HepG2 (cell line): ENCODE data around the gene NFE2L2. TPM values are rescaled to one million over a fixed set of nuclear protein-coding genes. Genes with fewer than 3 reads are reported as not detected.

Experiments used
- ATAC-seq: fragments of 200-7000 bp; cut with Tn5 transposase; 3 replicates; pipeline ENCODE4 v1.9.1; 2020; ENCODE audit warnings: mild to moderate bottlenecking, moderate library complexity
- BruUV-seq: library from RNA; stranded (reverse); fragments of 400-500 nt; replicated peaks from 2 replicates; lab custom pipeline; 2021; lab: Mats Ljungman, UMichigan
- CTCF ChIA-PET: fragments of 300-600 bp; formaldehyde crosslinking; extraction: SDS; loops from one replicate; lab custom pipeline; 2021; ENCODE audit warnings: low total read pairs, inconsistent platforms, low intra/inter-chr PET ratio; lab: Yijun Ruan, JAX
- POLR2A ChIA-PET: fragments of 350-600 bp; sonication (Branson Sonifier 250); formaldehyde crosslinking; loops from one replicate; lab custom pipeline; 2020; ENCODE audit warnings: antibody characterized with exemption, inconsistent platforms; lab: Yijun Ruan, JAX
- DNase-seq: peaks from one replicate; pipeline ENCODE4 v3.0.0-alpha.2; 2015; ENCODE audit warnings: low spot score
- FAIRE-seq: peaks from 3 replicates; lab custom pipeline; 2011; peaks lifted over from hg19 to GRCh38; lab: Jason Lieb, UNC
- H2AFZ ChIP-seq: one replicate; pipeline ENCODE4 v1.6.1; 2011; ENCODE audit warnings: low read length, inconsistent platforms
- H3K27ac ChIP-seq: fragments of 300-600 bp; 3 replicates; pipeline ENCODE4 v1.8.0; 2011; ENCODE audit warnings: mixed run types, mild to moderate bottlenecking, mixed read lengths, low read length, inconsistent platforms; ENCODE audit not compliant: insufficient read depth; ENCODE audit errors: extremely low read length
- H3K27me3 ChIP-seq, 2 experiments: fragments of 200-600 bp in 1 of 2; 2 replicates in 1 of 2; 3 replicates in 1 of 2; pipeline versions ENCODE4 v1.6.0 to v1.8.0; 2011; ENCODE audit warnings: low read length in 2 of 2, mild to moderate bottlenecking in 2 of 2, moderate library complexity in 2 of 2, inconsistent platforms in 1 of 2; ENCODE audit not compliant: insufficient read depth in 2 of 2, control insufficient read depth in 1 of 2
- H3K36me3 ChIP-seq, 2 experiments: fragments of 200-600 bp in 1 of 2; replicated peaks in 1 of 2; 2 replicates in 1 of 2; 3 replicates in 1 of 2; pipeline versions ENCODE4 v1.5.1 to v1.8.0; 2011; ENCODE audit warnings: low read length in 2 of 2, inconsistent platforms in 1 of 2; ENCODE audit not compliant: insufficient read depth in 2 of 2, control insufficient read depth in 1 of 2
- H3K4me1 ChIP-seq: 2 replicates; pipeline ENCODE4 v1.5.1; 2012; ENCODE audit warnings: low read length, inconsistent platforms; ENCODE audit not compliant: insufficient read depth
- H3K4me2 ChIP-seq: 2 replicates; pipeline ENCODE4 v1.6.0; 2011; ENCODE audit warnings: low read depth, low read length, inconsistent platforms
- H3K4me3 ChIP-seq, 3 experiments: fragments of 200-600 bp in 1 of 3; sonication (generic), shearing (Covaris generic) in 1 of 3; replicated peaks in 1 of 3; 2 replicates each; pipeline ENCODE4 v1.5.1; 2011 to 2016; ENCODE audit warnings: low read length in 3 of 3, inconsistent platforms in 2 of 3, low read depth in 2 of 3, mild to moderate bottlenecking in 2 of 3, control low read depth in 1 of 3, mixed read lengths in 1 of 3; ENCODE audit not compliant: insufficient read depth in 1 of 3
- H3K79me2 ChIP-seq: one replicate; pipeline ENCODE4 v1.6.1; 2011; ENCODE audit warnings: low read length, inconsistent platforms; ENCODE audit not compliant: insufficient read depth
- H3K9ac ChIP-seq: 2 replicates; pipeline ENCODE4 v1.6.0; 2011; ENCODE audit warnings: mild to moderate bottlenecking, low read depth, low read length, inconsistent platforms; ENCODE audit not compliant: insufficient read depth
- H3K9me3 ChIP-seq: 2 replicates; pipeline ENCODE4 v1.5.1; 2012; ENCODE audit warnings: mild to moderate bottlenecking, low read length
- H4K20me1 ChIP-seq: 2 replicates; pipeline ENCODE4 v1.6.0; 2011; ENCODE audit warnings: inconsistent platforms, mild to moderate bottlenecking, low read length, moderate library complexity; ENCODE audit not compliant: insufficient read depth
- DPF2 ChIP-seq: sonication (generic); formaldehyde crosslinking; IDR thresholded peaks from 2 replicates; pipeline ENCODE4 v1.4.0; 2020; ENCODE audit warnings: mild to moderate bottlenecking, low read depth, missing genetic modification reagents, borderline replicate concordance
- KLF15 ChIP-seq: sonication (generic); formaldehyde crosslinking; IDR thresholded peaks from 2 replicates; pipeline ENCODE4 v1.8.1; 2023; ENCODE audit warnings: borderline replicate concordance, mild to moderate bottlenecking, inconsistent platforms, missing genetic modification reagents, mixed read lengths
- MAFK ChIP-seq, 2 experiments: IDR thresholded peaks in 1 of 2; conservative IDR thresholded peaks in 1 of 2; 2 replicates each; pipeline ENCODE4 v1.6.1; 2011; ENCODE audit warnings: improper control_type of control experiment in 2 of 2, low read length in 2 of 2
- MED1 ChIP-seq: sonication (generic); formaldehyde crosslinking; IDR thresholded peaks from 2 replicates; pipeline ENCODE4 v1.4.0; 2020; ENCODE audit warnings: missing genetic modification reagents
- MTA3 ChIP-seq: sonication (generic); formaldehyde crosslinking; IDR thresholded peaks from 2 replicates; pipeline ENCODE4 v1.4.0; 2020; ENCODE audit warnings: missing genetic modification reagents
- NCOA1 ChIP-seq: sonication (generic); formaldehyde crosslinking; IDR thresholded peaks from 2 replicates; pipeline ENCODE4 v1.9.0; 2021; ENCODE audit warnings: missing genetic modification reagents
- NCOA5 ChIP-seq: sonication (generic); formaldehyde crosslinking; IDR thresholded peaks from 2 replicates; pipeline ENCODE4 v1.4.0; 2020; ENCODE audit warnings: missing genetic modification reagents
- whole genome bisulfite sequencing: methylation state at CpG from one replicate; pipeline ENCODE4 v1.1.6; 2017; ENCODE audit warnings: low lambda C conversion rate; 5-methylcytosine and 5-hydroxymethylcytosine counted together
- in situ Hi-C: cut with HindIII; loops from 2 replicates; pipeline ENCODE4 v1.10.0; 2017; ENCODE audit warnings: low pct_unique_long_range_greater_than_20kb; ENCODE audit not compliant: extremely low pct_ligation_motif_present
- intact Hi-C: fragments of 100-400 bp; cut with micrococcal nuclease; formaldehyde crosslinking; loops from one replicate; pipeline ENCODE4 v1.10.0; 2022; ENCODE audit not compliant: unreplicated experiment
- polyA plus RNA-seq, 8 experiments: library from polyadenylated mRNA; depleted of rRNA in 3 of 8; stranded (reverse) in 7 of 8; unstranded in 1 of 8; fragments of >200 nt; fragmentation: Illumina TruSeq in 4 of 8; extraction: Trizol in 4 of 8; gene quantifications; 2 replicates each; pipeline versions ENCODE4 v1.2.1 to v1.2.3, GENCODE V29; 2011 to 2016; ENCODE audit warnings: low read depth in 4 of 8, missing spikeins in 1 of 8, mixed read lengths in 1 of 8; ENCODE audit not compliant: insufficient read depth in 1 of 8
- total RNA-seq, 5 experiments: library from RNA; depleted of rRNA; stranded (reverse); fragments of >200 nt; fragmentation: Illumina TruSeq; extraction: Trizol; gene quantifications; 2 replicates each; pipeline ENCODE4 v1.2.3, GENCODE V29; 2016; ENCODE audit warnings: low read depth in 1 of 5
- TF ChIP-seq, protein P1 (sequence below): sonication (generic); formaldehyde crosslinking; IDR thresholded peaks from 2 replicates; pipeline ENCODE4 v1.8.1; 2023; ENCODE audit warnings: mild to moderate bottlenecking, missing genetic modification reagents, borderline replicate concordance
- TF ChIP-seq, protein P2 (sequence below), 2 experiments: fragments of 450-650 bp in 1 of 2; sonication (generic) in 1 of 2; formaldehyde crosslinking in 1 of 2; IDR thresholded peaks; 2 replicates each; pipeline versions ENCODE4 v1.6.1 to v1.8.0; 2016 to 2022; ENCODE audit warnings: antibody characterized with exemption in 1 of 2, mild to moderate bottlenecking in 1 of 2, missing genetic modification reagents in 1 of 2
- TF ChIP-seq, protein P3 (sequence below): sonication (generic); formaldehyde crosslinking; IDR thresholded peaks from 2 replicates; pipeline ENCODE4 v1.8.1; 2023; ENCODE audit warnings: mild to moderate bottlenecking, missing genetic modification reagents

NFE2L2 gene
- total and polyA plus RNA-seq, 2 of the 13 experiments (the other 11 are each of a cell fraction or from before 2014, with no cell fraction given): 84.6 to 215 TPM

DNA sequence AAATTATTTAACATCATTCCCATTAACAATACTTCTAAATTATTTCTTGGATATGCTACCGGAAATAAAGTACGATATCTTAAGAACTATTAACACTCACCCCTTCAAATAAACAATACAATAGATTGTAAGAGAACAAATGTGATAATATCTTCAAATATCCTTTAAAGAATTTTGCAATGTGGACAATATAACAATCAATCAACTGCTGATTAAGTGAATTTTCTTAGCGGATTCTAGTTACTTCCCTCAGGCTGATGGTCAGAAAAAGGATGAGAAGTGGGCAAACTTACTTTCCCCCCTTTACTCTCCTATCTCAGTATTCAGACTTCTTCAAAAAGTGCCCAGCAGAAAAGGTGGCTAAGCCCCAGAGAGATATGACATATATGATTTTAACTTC, 10.8 kb downstream of the NFE2L2 start:
- H3K79me2 ChIP-seq: peaks cover 99% of the 10 kb centered on the region
- in situ Hi-C loops (no loop called here), intact Hi-C loops (loop anchor here (1.0 kb wide), 1 partner anchor 12 kb away; no protein-coding TSS in a partner anchor)
- peak overlapping the region; percentile 96 for H3K4me2 ChIP-seq
- DNase-seq: no peak
- no peak overlapping the region for H3K4me3 ChIP-seq
- no peak for ATAC-seq
- no TSS peak for BruUV-seq
- H4K20me1 ChIP-seq: peaks cover 100% of the 10 kb centered on the region
- H3K9ac ChIP-seq: no peak overlapping the region
- FAIRE-seq: no peak
- POLR2A ChIA-PET: interaction anchor here (8.5 kb wide), 1 partner anchor 12 kb away, joined by 96 read pairs; the partner anchor contains the start of gene NFE2L2
- peak overlapping the region; percentile 54 for H3K27ac ChIP-seq
- H2AFZ ChIP-seq: no peak overlapping the region
- H3K27me3 ChIP-seq: no peaks in the 10 kb centered on the region
- H3K36me3 ChIP-seq: peaks cover 12 to 56% of the 10 kb centered on the region in 2 experiments
- WGBS: 85% methylated on average over 3 of the region's 3 CpGs
- CTCF ChIA-PET: interaction anchor here (1.9 kb wide), 1 partner anchor 10 kb away, joined by 10 read pairs; the partner anchor contains the start of gene NFE2L2
- H3K9me3 ChIP-seq: no peaks in the 10 kb centered on the region
- peaks cover 94% of the 10 kb centered on the region for H3K4me1 ChIP-seq
- TF ChIP-seq, protein P1, sequence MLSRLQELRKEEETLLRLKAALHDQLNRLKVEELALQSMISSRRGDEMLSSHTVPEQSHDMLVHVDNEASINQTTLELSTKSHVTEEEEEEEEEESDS: no peak
- no peak for TF ChIP-seq MED1
- TF ChIP-seq MAFK (conservative IDR thresholded peaks at IDR 0.05 in 1 of 2, IDR thresholded peaks at IDR 0.05 in 1 of 2; ENCODE audit: low read length in 2 of 2): peak; percentile 56 to 67
- TF ChIP-seq, protein P2, sequence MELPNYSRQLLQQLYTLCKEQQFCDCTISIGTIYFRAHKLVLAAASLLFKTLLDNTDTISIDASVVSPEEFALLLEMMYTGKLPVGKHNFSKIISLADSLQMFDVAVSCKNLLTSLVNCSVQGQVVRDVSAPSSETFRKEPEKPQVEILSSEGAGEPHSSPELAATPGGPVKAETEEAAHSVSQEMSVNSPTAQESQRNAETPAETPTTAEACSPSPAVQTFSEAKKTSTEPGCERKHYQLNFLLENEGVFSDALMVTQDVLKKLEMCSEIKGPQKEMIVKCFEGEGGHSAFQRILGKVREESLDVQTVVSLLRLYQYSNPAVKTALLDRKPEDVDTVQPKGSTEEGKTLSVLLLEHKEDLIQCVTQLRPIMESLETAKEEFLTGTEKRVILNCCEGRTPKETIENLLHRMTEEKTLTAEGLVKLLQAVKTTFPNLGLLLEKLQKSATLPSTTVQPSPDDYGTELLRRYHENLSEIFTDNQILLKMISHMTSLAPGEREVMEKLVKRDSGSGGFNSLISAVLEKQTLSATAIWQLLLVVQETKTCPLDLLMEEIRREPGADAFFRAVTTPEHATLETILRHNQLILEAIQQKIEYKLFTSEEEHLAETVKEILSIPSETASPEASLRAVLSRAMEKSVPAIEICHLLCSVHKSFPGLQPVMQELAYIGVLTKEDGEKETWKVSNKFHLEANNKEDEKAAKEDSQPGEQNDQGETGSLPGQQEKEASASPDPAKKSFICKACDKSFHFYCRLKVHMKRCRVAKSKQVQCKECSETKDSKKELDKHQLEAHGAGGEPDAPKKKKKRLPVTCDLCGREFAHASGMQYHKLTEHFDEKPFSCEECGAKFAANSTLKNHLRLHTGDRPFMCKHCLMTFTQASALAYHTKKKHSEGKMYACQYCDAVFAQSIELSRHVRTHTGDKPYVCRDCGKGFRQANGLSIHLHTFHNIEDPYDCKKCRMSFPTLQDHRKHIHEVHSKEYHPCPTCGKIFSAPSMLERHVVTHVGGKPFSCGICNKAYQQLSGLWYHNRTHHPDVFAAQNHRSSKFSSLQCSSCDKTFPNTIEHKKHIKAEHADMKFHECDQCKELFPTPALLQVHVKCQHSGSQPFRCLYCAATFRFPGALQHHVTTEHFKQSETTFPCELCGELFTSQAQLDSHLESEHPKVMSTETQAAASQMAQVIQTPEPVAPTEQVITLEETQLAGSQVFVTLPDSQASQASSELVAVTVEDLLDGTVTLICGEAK (IDR thresholded peaks at IDR 0.05): no peak
- TF ChIP-seq, protein P2 (CRISPR knock-in tag; IDR thresholded peaks at IDR 0.05): no peak
- no peak for TF ChIP-seq NCOA5 (CRISPR knock-in tag)
- no peak for TF ChIP-seq KLF15 (CRISPR knock-in tag)
- TF ChIP-seq, protein P3, sequence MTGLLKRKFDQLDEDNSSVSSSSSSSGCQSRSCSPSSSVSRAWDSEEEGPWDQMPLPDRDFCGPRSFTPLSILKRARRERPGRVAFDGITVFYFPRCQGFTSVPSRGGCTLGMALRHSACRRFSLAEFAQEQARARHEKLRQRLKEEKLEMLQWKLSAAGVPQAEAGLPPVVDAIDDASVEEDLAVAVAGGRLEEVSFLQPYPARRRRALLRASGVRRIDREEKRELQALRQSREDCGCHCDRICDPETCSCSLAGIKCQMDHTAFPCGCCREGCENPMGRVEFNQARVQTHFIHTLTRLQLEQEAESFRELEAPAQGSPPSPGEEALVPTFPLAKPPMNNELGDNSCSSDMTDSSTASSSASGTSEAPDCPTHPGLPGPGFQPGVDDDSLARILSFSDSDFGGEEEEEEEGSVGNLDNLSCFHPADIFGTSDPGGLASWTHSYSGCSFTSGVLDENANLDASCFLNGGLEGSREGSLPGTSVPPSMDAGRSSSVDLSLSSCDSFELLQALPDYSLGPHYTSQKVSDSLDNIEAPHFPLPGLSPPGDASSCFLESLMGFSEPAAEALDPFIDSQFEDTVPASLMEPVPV (CRISPR knock-in tag): no peak
- no peak for TF ChIP-seq MTA3 (CRISPR knock-in tag)
- no peak for TF ChIP-seq DPF2
- no peak for TF ChIP-seq NCOA1 (CRISPR knock-in tag)
